Gastroesophageal sphincter (tissue), 4 donors: ENCODE measurements around the gene RANBP3L. TPM values are rescaled to one million over a fixed set of nuclear protein-coding genes. Genes with fewer than 3 reads are reported as not detected.

Experiments used
- ATAC-seq: fragments of 150-250 bp; one replicate; pipeline ENCODE4 v1.9.1; 2016; ENCODE audit warnings: mild to moderate bottlenecking, moderate library complexity
- H3K27ac ChIP-seq, 4 donors: fragments of 200-600 bp; sonication (generic) in 3 of 4; 1 replicate in 3 of 4; 2 replicates in 1 of 4; pipeline ENCODE4 v1.5.1; 2016 to 2019
- H3K27me3 ChIP-seq: fragments of 200-600 bp; sonication (generic); one replicate; pipeline ENCODE4 v1.5.1; 2019
- H3K36me3 ChIP-seq, 2 donors: fragments of 200-600 bp; sonication (generic); one replicate each; pipeline ENCODE4 v1.5.1; 2019; ENCODE audit warnings: control low read depth in 1 of 2
- H3K4me1 ChIP-seq, 3 donors: fragments of 200-600 bp; sonication (generic); 1 replicate in 2 of 3; 2 replicates in 1 of 3; pipeline ENCODE4 v1.5.1; 2016 to 2019; ENCODE audit warnings: control low read depth in 2 of 3
- H3K4me3 ChIP-seq, 2 donors: fragments of 200-600 bp; sonication (generic); one replicate each; pipeline ENCODE4 v1.5.1; 2019; ENCODE audit warnings: mild to moderate bottlenecking in 1 of 2, moderate library complexity in 1 of 2
- H3K9me3 ChIP-seq, 3 donors: fragments of 200-600 bp; sonication (generic); one replicate each; pipeline ENCODE4 v1.5.1; 2017 to 2019; ENCODE audit warnings: control low read depth in 2 of 3
- EP300 ChIP-seq: sonication (generic); formaldehyde crosslinking; IDR thresholded peaks from one replicate; pipeline ENCODE4 v1.6.1; 2017; ENCODE audit warnings: antibody characterized with exemption, mild to moderate bottlenecking
- POLR2A ChIP-seq, 2 donors: fragments of 450-650 bp; IDR thresholded peaks; one replicate each; pipeline ENCODE4 v1.6.1; 2017; ENCODE audit warnings: antibody characterized with exemption in 2 of 2, mild to moderate bottlenecking in 2 of 2, moderate library complexity in 1 of 2
- POLR2AphosphoS5 ChIP-seq: sonication (generic); formaldehyde crosslinking; IDR thresholded peaks from one replicate; pipeline ENCODE4 v1.6.1; 2017; ENCODE audit warnings: antibody characterized with exemption
- WGBS, 2 donors: methylation state at CpG; one replicate each; pipeline ENCODE4 v1.1.5; 2018; ENCODE audit warnings: low coverage in 1 of 2; 5-methylcytosine and 5-hydroxymethylcytosine counted together
- total RNA-seq, 4 donors: library from RNA; depleted of rRNA; stranded (reverse); fragments of >200 nt; gene quantifications; one replicate each; pipeline ENCODE4 v1.1.0, GENCODE V29; 2016
- TF ChIP-seq, protein P1 (sequence below), 4 experiments: fragments of 200-600 bp in 2 of 4; fragments of 450-650 bp in 2 of 4; sonication (generic) in 1 of 4; IDR thresholded peaks; one replicate each; pipeline ENCODE4 v1.5.1; 2017 to 2019; ENCODE audit warnings: antibody characterized with exemption in 4 of 4, mild to moderate bottlenecking in 2 of 4, moderate library complexity in 2 of 4

Gene RANBP3L
- total RNA-seq, 4 donors from 2014 or later = 3.4 to 26.0 (median 6.1) TPM

DNA sequence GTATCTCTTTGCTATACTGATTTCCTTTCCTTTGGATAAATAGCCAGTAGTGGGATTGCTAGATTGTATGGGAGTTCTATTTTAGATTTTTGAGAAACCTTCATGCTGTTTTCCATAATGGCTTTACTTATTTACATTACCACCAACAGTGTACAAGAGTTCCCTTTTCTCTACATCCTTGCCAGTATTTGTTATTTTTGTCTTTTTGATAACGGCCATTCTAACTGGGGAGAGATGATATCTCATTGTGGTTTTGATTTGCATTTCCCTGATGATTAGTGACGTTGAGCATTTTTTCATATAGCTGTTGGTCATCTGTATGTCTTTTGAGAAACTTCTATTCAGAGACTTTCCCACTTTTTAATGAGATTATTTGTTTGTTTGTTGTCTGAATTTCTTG lies 85.8 kb downstream of the RANBP3L start:
- ATAC-seq = no peak
- 79 to 85% methylated on average over 2 of the region's 2 CpGs for WGBS, 2 donors
- no peak overlapping the region for H3K27ac ChIP-seq
- no peaks in the 10 kb centered on the region for H3K9me3 ChIP-seq
- H3K4me1 ChIP-seq = peaks cover 0 to 11% (median 0%) of the 10 kb centered on the region in 3 donors
- H3K27me3 ChIP-seq = no peaks in the 10 kb centered on the region
- H3K4me3 ChIP-seq = no peak overlapping the region
- peaks cover 0 to 86% of the 10 kb centered on the region in 2 donors for H3K36me3 ChIP-seq
- TF ChIP-seq EP300 = no peak
- TF ChIP-seq, protein P1, sequence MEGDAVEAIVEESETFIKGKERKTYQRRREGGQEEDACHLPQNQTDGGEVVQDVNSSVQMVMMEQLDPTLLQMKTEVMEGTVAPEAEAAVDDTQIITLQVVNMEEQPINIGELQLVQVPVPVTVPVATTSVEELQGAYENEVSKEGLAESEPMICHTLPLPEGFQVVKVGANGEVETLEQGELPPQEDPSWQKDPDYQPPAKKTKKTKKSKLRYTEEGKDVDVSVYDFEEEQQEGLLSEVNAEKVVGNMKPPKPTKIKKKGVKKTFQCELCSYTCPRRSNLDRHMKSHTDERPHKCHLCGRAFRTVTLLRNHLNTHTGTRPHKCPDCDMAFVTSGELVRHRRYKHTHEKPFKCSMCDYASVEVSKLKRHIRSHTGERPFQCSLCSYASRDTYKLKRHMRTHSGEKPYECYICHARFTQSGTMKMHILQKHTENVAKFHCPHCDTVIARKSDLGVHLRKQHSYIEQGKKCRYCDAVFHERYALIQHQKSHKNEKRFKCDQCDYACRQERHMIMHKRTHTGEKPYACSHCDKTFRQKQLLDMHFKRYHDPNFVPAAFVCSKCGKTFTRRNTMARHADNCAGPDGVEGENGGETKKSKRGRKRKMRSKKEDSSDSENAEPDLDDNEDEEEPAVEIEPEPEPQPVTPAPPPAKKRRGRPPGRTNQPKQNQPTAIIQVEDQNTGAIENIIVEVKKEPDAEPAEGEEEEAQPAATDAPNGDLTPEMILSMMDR (IDR thresholded peaks at IDR 0.05) = no peak
- TF ChIP-seq POLR2AphosphoS5 = no peak
- no peak for TF ChIP-seq POLR2A (IDR thresholded peaks at IDR 0.05)

DNA sequence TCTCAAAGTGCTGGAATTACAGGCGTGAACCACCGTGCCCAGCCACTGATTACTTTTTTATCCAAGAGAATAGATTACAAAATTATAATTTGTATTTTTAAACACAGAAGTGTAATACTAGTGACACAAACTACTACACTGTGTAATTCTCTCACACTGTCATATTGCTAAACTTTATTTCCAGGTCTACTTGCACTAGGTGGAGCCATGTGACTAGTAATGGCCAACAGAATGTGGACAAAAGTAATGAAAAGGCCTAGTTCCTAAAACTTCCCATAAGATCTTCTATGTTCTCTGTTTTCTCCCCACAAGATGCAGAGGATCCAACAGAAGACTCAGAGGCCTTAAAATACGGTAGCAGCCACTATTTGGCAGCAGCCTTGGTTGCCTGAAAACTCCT lies 87.3 kb downstream of the RANBP3L start:
- Histone ChIP-seq H3K4me3 (no peak overlapping the region), H3K36me3 (peaks cover 0 to 82% of the 10 kb centered on the region in 2 donors), H3K27me3 (no peaks in the 10 kb centered on the region), H3K9me3 (no peaks in the 10 kb centered on the region), H3K27ac (no peak overlapping the region), H3K4me1 (peaks cover 0 to 11% (median 0%) of the 10 kb centered on the region in 3 donors)
- no peak for ATAC-seq
- 53% methylated on average over 3 of the region's 3 CpGs for WGBS, 2 donors
- TF ChIP-seq, protein P1 (IDR thresholded peaks at IDR 0.05) = peak in 2 of 4 experiments; percentile 20 to 37
- no peak for TF ChIP-seq POLR2A (IDR thresholded peaks at IDR 0.05)

DNA sequence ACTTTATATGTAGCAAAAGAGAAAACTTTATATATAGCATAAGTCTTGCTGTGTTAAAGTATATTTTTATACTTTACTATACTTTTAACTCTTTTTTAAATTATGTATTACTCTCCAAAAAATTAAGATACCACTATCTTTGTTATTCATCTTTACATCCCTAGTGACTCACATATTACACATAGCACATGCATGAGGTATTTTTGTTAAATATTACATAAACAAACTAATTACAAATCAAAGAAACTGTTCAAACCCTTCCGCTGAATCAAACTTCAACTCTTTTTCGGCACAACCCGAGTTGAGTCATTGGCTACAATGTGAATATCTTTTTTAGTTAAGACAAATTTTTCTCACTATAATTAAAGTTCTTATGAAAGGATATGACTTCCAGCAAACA lies 92.0 kb downstream of the RANBP3L start:
- ATAC-seq = no peak
- Histone ChIP-seq H3K27me3 (no peaks in the 10 kb centered on the region), H3K4me3 (no peak overlapping the region), H3K36me3 (peaks cover 0 to 73% of the 10 kb centered on the region in 2 donors), H3K27ac (no peak overlapping the region), H3K4me1 (peaks cover 0 to 9% (median 0%) of the 10 kb centered on the region in 3 donors), H3K9me3 (no peaks in the 10 kb centered on the region)
- TF ChIP-seq, protein P1 (IDR thresholded peaks at IDR 0.05) = no peak
- TF ChIP-seq POLR2A (IDR thresholded peaks at IDR 0.05) = no peak
- TF ChIP-seq POLR2AphosphoS5 = no peak
- no peak for TF ChIP-seq EP300
- WGBS, 2 donors = 89 to 92% methylated on average over 3 of the region's 3 CpGs

DNA sequence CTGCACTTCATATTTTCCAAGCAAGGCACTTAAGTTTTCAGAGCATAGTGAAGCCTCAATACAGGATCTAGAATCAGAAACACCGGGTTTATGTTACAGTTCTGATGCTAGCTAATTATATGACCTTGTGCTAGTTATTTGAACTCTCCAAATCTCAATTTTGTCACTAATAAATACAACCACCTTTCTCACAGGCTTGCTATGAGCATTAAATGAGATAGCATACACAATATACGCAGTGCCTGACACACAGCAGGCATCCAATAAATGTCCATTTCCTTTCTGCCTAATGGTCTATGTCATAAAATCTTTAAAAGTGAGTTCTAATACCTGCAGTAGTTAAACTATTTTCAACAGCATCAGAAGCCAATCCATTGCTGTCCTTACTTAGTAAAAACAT lies 92.9 kb downstream of the RANBP3L start:
- no peak for ATAC-seq
- peaks cover 0 to 6% (median 0%) of the 10 kb centered on the region in 3 donors for H3K4me1 ChIP-seq
- peaks cover 0 to 75% of the 10 kb centered on the region in 2 donors for H3K36me3 ChIP-seq
- H3K27me3 ChIP-seq = no peaks in the 10 kb centered on the region
- H3K4me3 ChIP-seq = no peak overlapping the region
- 91 to 95% methylated on average over 2 of the region's 2 CpGs for whole genome bisulfite sequencing, 2 donors
- H3K27ac ChIP-seq = no peak overlapping the region
- no peak for TF ChIP-seq EP300
- TF ChIP-seq, protein P1 (IDR thresholded peaks at IDR 0.05) = no peak
- TF ChIP-seq POLR2A (IDR thresholded peaks at IDR 0.05) = no peak
- TF ChIP-seq POLR2AphosphoS5 = no peak
- H3K9me3 ChIP-seq = no peaks in the 10 kb centered on the region

DNA sequence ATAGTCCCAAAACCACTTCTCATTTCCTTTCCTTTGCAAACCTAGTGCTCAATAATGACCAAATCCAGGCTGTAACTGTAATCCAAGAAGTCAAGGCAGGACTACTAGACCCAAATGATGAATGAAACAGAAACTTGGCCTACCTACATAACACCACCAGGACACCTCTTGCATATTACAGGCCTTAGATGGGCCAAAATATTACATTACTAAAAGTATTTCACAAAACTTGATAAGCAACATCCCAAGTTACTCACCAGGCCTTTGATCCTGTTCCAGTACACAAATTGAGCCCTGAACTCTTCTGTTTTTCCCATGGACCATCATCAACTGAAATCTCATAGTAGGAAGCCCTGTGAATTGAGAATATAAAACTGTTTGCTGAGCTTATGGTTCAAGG lies 94.8 kb downstream of the RANBP3L start:
- Histone ChIP-seq H3K27ac (no peak overlapping the region), H3K27me3 (no peaks in the 10 kb centered on the region), H3K4me3 (no peak overlapping the region), H3K9me3 (no peaks in the 10 kb centered on the region), H3K4me1 (peaks cover 0 to 7% (median 0%) of the 10 kb centered on the region in 3 donors), H3K36me3 (peaks cover 0 to 77% of the 10 kb centered on the region in 2 donors)
- ATAC-seq = no peak
- TF ChIP-seq POLR2A (IDR thresholded peaks at IDR 0.05) (no peak), POLR2AphosphoS5 (no peak), EP300 (no peak)
- TF ChIP-seq, protein P1 (IDR thresholded peaks at IDR 0.05) = no peak
